Smooth muscle cell (in vitro differentiated cells): ENCODE results near the gene ENOX1. TPM values are rescaled to one million over a fixed set of nuclear protein-coding genes. Genes with fewer than 3 reads are reported as not detected.
"Not testable (repeated sequence)": the region's sequence is repeated elsewhere in the genome, so short reads cannot be mapped to it uniquely, and the experiment has no call there.

Experiments used
- DNase-seq: peaks from one replicate; lab custom pipeline; 2025; ENCODE audit not compliant: unreplicated experiment; lab: John Stamatoyannopoulos, UW
- H2AFZ ChIP-seq: fragments of 200-600 bp; sonication (generic); 2 replicates; pipeline ENCODE4 v1.6.0; 2016; ENCODE audit warnings: antibody characterized with exemption, low read depth, mild to moderate bottlenecking
- H3F3A ChIP-seq: fragments of 200-600 bp; sonication (generic); 2 replicates; pipeline ENCODE4 v1.6.0; 2017; ENCODE audit warnings: antibody characterized with exemption, low read depth
- H3K27ac ChIP-seq: fragments of 200-600 bp; sonication (generic); 2 replicates; pipeline ENCODE4 v1.5.1; 2016; ENCODE audit warnings: low read depth, mild to moderate bottlenecking
- H3K27me3 ChIP-seq: fragments of 200-600 bp; sonication (generic); 2 replicates; pipeline ENCODE4 v1.6.1; 2016; ENCODE audit warnings: low read depth, mild to moderate bottlenecking
- H3K36me3 ChIP-seq: fragments of 200-600 bp; sonication (generic); 2 replicates; pipeline ENCODE4 v1.5.1; 2016; ENCODE audit warnings: low read depth
- H3K4me1 ChIP-seq: fragments of 200-600 bp; sonication (generic); 2 replicates; pipeline ENCODE4 v1.5.1; 2016; ENCODE audit warnings: low read depth
- H3K4me2 ChIP-seq: fragments of 200-600 bp; sonication (generic); 2 replicates; pipeline ENCODE4 v1.6.0; 2016; ENCODE audit warnings: mild to moderate bottlenecking
- H3K4me3 ChIP-seq: fragments of 200-600 bp; sonication (generic); 2 replicates; pipeline ENCODE4 v1.5.1; 2016; ENCODE audit warnings: mild to moderate bottlenecking
- H3K79me2 ChIP-seq: fragments of 200-600 bp; sonication (generic); 2 replicates; pipeline ENCODE4 v1.6.0; 2016; ENCODE audit warnings: low read depth, mild to moderate bottlenecking
- H3K9ac ChIP-seq: fragments of 200-600 bp; sonication (generic); 2 replicates; pipeline ENCODE4 v1.6.0; 2016; ENCODE audit warnings: low read depth
- H3K9me3 ChIP-seq: fragments of 200-600 bp; sonication (generic); replicated peaks from 2 replicates; pipeline ENCODE4 v1.5.1; 2016; ENCODE audit warnings: low read depth
- H4K20me1 ChIP-seq: fragments of 200-600 bp; sonication (generic); 2 replicates; pipeline ENCODE4 v1.6.0; 2016; ENCODE audit warnings: low read depth
- WGBS: methylation state at CpG from one replicate; pipeline ENCODE4 v1.1.7; 2016; ENCODE audit warnings: low lambda C conversion rate; 5-methylcytosine and 5-hydroxymethylcytosine counted together
- polyA plus RNA-seq: library from polyadenylated mRNA; unstranded; fragments of >200 nt; fragmentation: Nextera tagmentation; extraction: Ambion mirVana; gene quantifications from 2 replicates; pipeline ENCODE4 v1.2.1, GENCODE V29; 2016
- total RNA-seq: library from RNA; depleted of rRNA; stranded (reverse); fragments of >200 nt; gene quantifications from 2 replicates; pipeline ENCODE4 v1.2.3, GENCODE V29; 2014
- TF ChIP-seq, protein P1 (sequence below): fragments of 200-600 bp; sonication (generic); IDR thresholded peaks from 2 replicates; pipeline ENCODE4 v1.5.1; 2017; ENCODE audit warnings: borderline replicate concordance, mild to moderate bottlenecking, antibody characterized with exemption; ENCODE audit not compliant: insufficient read depth, poor library complexity, severe bottlenecking

ENOX1 gene
- total and polyA plus RNA-seq, 2 experiments from 2014 or later: 1.9 to 2.6 TPM

DNA sequence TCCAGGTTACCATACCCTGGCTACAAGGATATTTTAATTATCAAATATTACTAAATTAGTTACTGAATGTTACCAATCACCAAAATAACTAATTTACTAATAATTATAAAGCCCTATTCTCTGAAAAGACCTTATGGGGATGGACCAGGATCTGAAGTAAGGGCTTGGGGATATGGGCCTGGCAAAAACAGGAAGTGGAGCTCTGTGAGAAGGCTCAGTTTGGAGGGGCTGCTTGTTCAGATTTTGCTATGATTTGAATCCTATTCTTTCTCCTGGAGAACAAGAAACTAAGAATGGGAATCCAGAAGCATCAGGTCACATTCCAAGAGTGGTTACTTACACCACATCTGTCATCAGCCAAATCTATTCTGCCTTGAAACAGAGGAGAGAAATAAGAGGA lies 615.3 kb downstream of the ENOX1 start:
- Histone ChIP-seq H3K79me2 (no peaks in the 10 kb centered on the region), H3K4me2 (no peak overlapping the region), H3K9me3 (no peaks in the 10 kb centered on the region), H3K9ac (no peak overlapping the region), H3F3A (no peaks in the 10 kb centered on the region), H3K36me3 (no peaks in the 10 kb centered on the region), H3K4me1 (no peaks in the 10 kb centered on the region), H2AFZ (peak overlapping the region; percentile 74), H4K20me1 (no peaks in the 10 kb centered on the region), H3K4me3 (no peak overlapping the region), H3K27ac (no peak overlapping the region), H3K27me3 (no peaks in the 10 kb centered on the region)
- TF ChIP-seq, protein P1, sequence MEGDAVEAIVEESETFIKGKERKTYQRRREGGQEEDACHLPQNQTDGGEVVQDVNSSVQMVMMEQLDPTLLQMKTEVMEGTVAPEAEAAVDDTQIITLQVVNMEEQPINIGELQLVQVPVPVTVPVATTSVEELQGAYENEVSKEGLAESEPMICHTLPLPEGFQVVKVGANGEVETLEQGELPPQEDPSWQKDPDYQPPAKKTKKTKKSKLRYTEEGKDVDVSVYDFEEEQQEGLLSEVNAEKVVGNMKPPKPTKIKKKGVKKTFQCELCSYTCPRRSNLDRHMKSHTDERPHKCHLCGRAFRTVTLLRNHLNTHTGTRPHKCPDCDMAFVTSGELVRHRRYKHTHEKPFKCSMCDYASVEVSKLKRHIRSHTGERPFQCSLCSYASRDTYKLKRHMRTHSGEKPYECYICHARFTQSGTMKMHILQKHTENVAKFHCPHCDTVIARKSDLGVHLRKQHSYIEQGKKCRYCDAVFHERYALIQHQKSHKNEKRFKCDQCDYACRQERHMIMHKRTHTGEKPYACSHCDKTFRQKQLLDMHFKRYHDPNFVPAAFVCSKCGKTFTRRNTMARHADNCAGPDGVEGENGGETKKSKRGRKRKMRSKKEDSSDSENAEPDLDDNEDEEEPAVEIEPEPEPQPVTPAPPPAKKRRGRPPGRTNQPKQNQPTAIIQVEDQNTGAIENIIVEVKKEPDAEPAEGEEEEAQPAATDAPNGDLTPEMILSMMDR: no peak
- no peak for DNase-seq

DNA sequence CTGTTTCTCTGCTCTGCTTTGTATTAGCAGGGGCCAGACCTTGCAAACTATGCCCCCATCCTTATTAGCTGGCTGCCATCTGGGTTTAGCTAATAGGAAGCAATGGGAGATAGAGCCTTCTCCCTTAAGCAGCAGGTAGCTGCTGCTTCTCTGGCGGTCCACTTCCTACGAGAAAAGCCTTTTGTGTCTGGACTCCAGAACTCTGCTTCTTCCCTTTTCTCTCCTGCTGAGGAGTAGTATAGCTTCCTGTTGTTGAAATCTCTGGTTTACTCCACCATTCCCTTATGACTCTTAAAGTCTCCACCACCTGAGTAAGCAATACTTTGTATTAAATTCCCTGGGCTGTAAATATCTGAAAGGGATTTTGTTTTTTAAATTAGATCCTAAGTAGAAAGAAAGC lies 616.3 kb downstream of the ENOX1 start:
- H3K36me3 ChIP-seq: no peaks in the 10 kb centered on the region
- 50% methylated on average over 2 of the region's 2 CpGs for WGBS
- H3F3A ChIP-seq: no peaks in the 10 kb centered on the region
- H3K27me3 ChIP-seq: no peaks in the 10 kb centered on the region
- H3K4me2 ChIP-seq: no peak overlapping the region
- no peak overlapping the region for H3K27ac ChIP-seq
- no peak for DNase-seq
- no peaks in the 10 kb centered on the region for H3K4me1 ChIP-seq
- H3K9me3 ChIP-seq: no peaks in the 10 kb centered on the region
- H2AFZ ChIP-seq: no peak overlapping the region
- no peaks in the 10 kb centered on the region for H3K79me2 ChIP-seq
- TF ChIP-seq, protein P1: no peak
- no peak overlapping the region for H3K9ac ChIP-seq
- no peak overlapping the region for H3K4me3 ChIP-seq
- no peaks in the 10 kb centered on the region for H4K20me1 ChIP-seq

DNA sequence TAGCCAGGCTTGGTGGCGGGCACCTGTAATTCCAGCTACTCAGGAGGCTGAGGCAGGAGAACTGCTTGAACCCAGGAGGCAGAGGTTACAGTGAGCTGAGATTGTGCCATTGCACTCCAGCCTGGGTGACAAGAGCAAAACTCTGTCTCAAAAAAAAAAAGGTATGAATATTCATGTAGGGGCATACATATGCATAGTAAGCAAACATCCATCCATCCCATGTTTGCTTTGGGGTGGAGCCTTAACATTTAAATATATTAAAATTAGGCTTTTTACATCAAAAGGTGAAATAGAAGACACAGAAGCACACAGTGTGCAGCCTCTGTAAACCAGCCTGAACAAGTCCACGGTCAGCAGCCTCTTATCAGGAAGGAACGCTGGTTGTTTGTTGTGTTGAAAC lies 618.3 kb downstream of the ENOX1 start:
- not testable (repeated sequence) for H3K4me3 ChIP-seq, H3K4me2 ChIP-seq, H3K9ac ChIP-seq, H3K4me1 ChIP-seq, H3K36me3 ChIP-seq, H3F3A ChIP-seq, H4K20me1 ChIP-seq, H3K27ac ChIP-seq, DNase-seq, H3K9me3 ChIP-seq, H2AFZ ChIP-seq, H3K79me2 ChIP-seq, H3K27me3 ChIP-seq
- 78% methylated on average over 3 of the region's 3 CpGs for WGBS

DNA sequence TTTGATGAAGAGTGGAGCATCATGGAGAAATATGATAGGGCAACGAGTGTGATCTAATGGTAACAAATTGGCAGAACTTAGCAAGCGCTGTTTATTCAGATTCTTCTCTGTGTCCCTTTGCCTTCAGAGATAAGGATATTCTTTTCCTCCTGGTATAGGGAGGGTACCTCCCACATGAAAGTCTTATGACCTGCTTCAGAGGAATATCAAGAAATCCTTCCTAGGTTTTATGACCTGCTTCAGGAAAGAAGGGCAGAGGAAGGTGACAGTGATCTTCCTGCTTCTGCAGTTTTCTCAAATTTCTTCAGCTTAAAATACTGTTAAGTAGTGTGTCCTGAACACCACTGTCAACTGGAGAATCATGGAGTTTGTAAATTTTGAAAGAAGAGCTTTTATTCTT lies 619.0 kb downstream of the ENOX1 start:
- no peaks in the 10 kb centered on the region for H3K79me2 ChIP-seq
- no peaks in the 10 kb centered on the region for H3K27me3 ChIP-seq
- H3K4me3 ChIP-seq: no peak overlapping the region
- H3K9me3 ChIP-seq: no peaks in the 10 kb centered on the region
- TF ChIP-seq, protein P1: no peak
- H3K4me1 ChIP-seq: no peaks in the 10 kb centered on the region
- no peak overlapping the region for H3K27ac ChIP-seq
- H3F3A ChIP-seq: no peaks in the 10 kb centered on the region
- DNase-seq: no peak
- H4K20me1 ChIP-seq: no peaks in the 10 kb centered on the region
- H2AFZ ChIP-seq: no peak overlapping the region
- WGBS: 96% methylated on average over 2 of the region's 2 CpGs
- no peak overlapping the region for H3K9ac ChIP-seq
- H3K4me2 ChIP-seq: no peak overlapping the region
- no peaks in the 10 kb centered on the region for H3K36me3 ChIP-seq
